ENCODE measurements around the gene NECAP2. TPM values are rescaled to one million over a fixed set of nuclear protein-coding genes. Genes with fewer than 3 reads are reported as not detected.
"Not testable (repeated sequence)": the region's sequence is repeated elsewhere in the genome, so short reads cannot be mapped to it uniquely, and the experiment has no call there.

NECAP2 gene
- total and polyA plus RNA-seq, 9 donors = 36.2 to 60.4 (median 51.9) TPM

- H3K36me3 ChIP-seq = no peaks in the 10 kb centered on the region
- no peak overlapping the region for H3K4me3 ChIP-seq
- no peak for DNase-seq
- 78 to 84% (median 82%) methylated on average over 6 of the region's 6 CpGs for WGBS, 3 donors
- no peak overlapping the region for H3K27ac ChIP-seq
- H3K27me3 ChIP-seq = no peaks in the 10 kb centered on the region
- TF ChIP-seq CTCF (IDR thresholded peaks at IDR 0.05) (no peak), EP300 (IDR thresholded peaks at IDR 0.05) (no peak), POLR2A (IDR thresholded peaks at IDR 0.05) (no peak)
- H3K4me1 ChIP-seq (ENCODE audit: insufficient read depth) = no peaks in the 10 kb centered on the region
- intact Hi-C loops (cut with DNase I) = no loop called here
- no peaks in the 10 kb centered on the region for H3K9me3 ChIP-seq
Measured at GRCh38 chr1:16450863-16451481, 10.4 kb downstream of the NECAP2 start.

GRCh38 chr1:16451841-16452528 is 11.5 kb downstream of the NECAP2 start:
- H3K4me3 ChIP-seq = no peak overlapping the region
- WGBS, 3 donors = 74 to 81% (median 78%) methylated on average over 13 of the region's 13 CpGs
- TF ChIP-seq POLR2A (IDR thresholded peaks at IDR 0.05) = no peak
- TF ChIP-seq EP300 (IDR thresholded peaks at IDR 0.05) = no peak
- no peak for TF ChIP-seq CTCF (IDR thresholded peaks at IDR 0.05)
- no peaks in the 10 kb centered on the region for H3K9me3 ChIP-seq
- intact Hi-C loops (cut with DNase I) = no loop called here
- H3K4me1 ChIP-seq (ENCODE audit: insufficient read depth) = peaks cover 4% of the 10 kb centered on the region
- no peak for DNase-seq
- no peaks in the 10 kb centered on the region for H3K27me3 ChIP-seq
- no peaks in the 10 kb centered on the region for H3K36me3 ChIP-seq
- no peak overlapping the region for H3K27ac ChIP-seq

GRCh38 chr1:16454909-16455308 is 14.4 kb downstream of the NECAP2 start:
- H3K9me3 ChIP-seq; H3K4me1 ChIP-seq (ENCODE audit: insufficient read depth); intact Hi-C loops (cut with DNase I); H3K27ac ChIP-seq; H3K27me3 ChIP-seq; H3K36me3 ChIP-seq; H3K4me3 ChIP-seq: not testable (repeated sequence)
- WGBS, 3 donors = 73 to 85% (median 79%) methylated on average over 3 of the region's 3 CpGs
- DNase-seq = peak in 1 of 5 donors; percentile 17

- DNase-seq = peak in 1 of 5 donors; percentile 21
- H3K4me3 ChIP-seq; H3K27me3 ChIP-seq; H3K36me3 ChIP-seq; H3K27ac ChIP-seq; H3K4me1 ChIP-seq (ENCODE audit: insufficient read depth); intact Hi-C loops (cut with DNase I); H3K9me3 ChIP-seq: not testable (repeated sequence)
- WGBS, 3 donors = 89 to 96% (median 91%) methylated on average over 10 of the region's 10 CpGs
Measured at GRCh38 chr1:16456151-16456550, 15.6 kb downstream of the NECAP2 start.

- Histone ChIP-seq H3K36me3 (no peaks in the 10 kb centered on the region), H3K27me3 (no peaks in the 10 kb centered on the region), H3K9me3 (no peaks in the 10 kb centered on the region), H3K27ac (peak overlapping the region in 1 of 2 donors; percentile 28), H3K4me3 (no peak overlapping the region), H3K4me1 (ENCODE audit: insufficient read depth) (peaks cover 8% of the 10 kb centered on the region)
- TF ChIP-seq CTCF (IDR thresholded peaks at IDR 0.05) (no peak), POLR2A (IDR thresholded peaks at IDR 0.05) (no peak)
- WGBS, 3 donors = 50 to 63% (median 59%) methylated on average over 6 of the region's 6 CpGs
- DNase-seq = peak in 1 of 5 donors; percentile 47
- intact Hi-C loops (cut with DNase I) = no loop called here
Measured at GRCh38 chr1:16458831-16459230, 18.3 kb downstream of the NECAP2 start.

Measured in ovary (tissue), 9 donors.